Measurements from ENCODE around the gene HELZ2. TPM values are rescaled to one million over a fixed set of nuclear protein-coding genes. Genes with fewer than 3 reads are reported as not detected.

The HELZ2 gene
- total RNA-seq, 1 experiment from 2014 or later: 27.9 TPM

- Histone ChIP-seq H3K9me3 (ENCODE audit: control insufficient read depth, low read depth, low read length) (no peaks in the 10 kb centered on the region), H3K14ac (ENCODE audit: insufficient read depth, low read length) (no peak overlapping the region)
- no CpG with 5 or more reads among the region's 3 CpGs for WGBS (ENCODE audit: extremely low coverage, insufficient read length, low lambda C conversion rate)
Observed at GRCh38 chr20:63525185-63525584, 48.9 kb downstream of the HELZ2 start.

More at GRCh38 chr20:63525185-63525584, 48.9 kb downstream of the HELZ2 start:
- no peak overlapping the region for H2BK120ac ChIP-seq (ENCODE audit: low read depth, low read length, poor library complexity, severe bottlenecking)
- no peaks in the 10 kb centered on the region for H4K20me1 ChIP-seq (ENCODE audit: control insufficient read depth, insufficient read depth, insufficient read length)
- no peak overlapping the region for H4K91ac ChIP-seq (ENCODE audit: insufficient read length, low read depth, low read length)
- peak overlapping the region in 1 of 3 experiments; percentile 92; a peak in 2 of 7 replicates for H3K27ac Mint-ChIP-seq
- no peak overlapping the region for H3T11ph ChIP-seq (ENCODE audit: low read length)
- H2BK20ac ChIP-seq (ENCODE audit: low read depth, low read length, poor library complexity, severe bottlenecking): no peak overlapping the region
- H2BK12ac ChIP-seq (ENCODE audit: insufficient read length, low read depth, low read length): no peak overlapping the region
- H3K79me1 ChIP-seq (ENCODE audit: insufficient read depth, low read depth, low read length, poor library complexity, severe bottlenecking): peaks cover 4% of the 10 kb centered on the region
- no peak overlapping the region for H3K9ac ChIP-seq (ENCODE audit: extremely low read depth, insufficient read length, low read length)
- H3K4me3 Mint-ChIP-seq: no peak overlapping the region
- no peak overlapping the region for H2BK15ac ChIP-seq (ENCODE audit: low read depth, low read length)
- H3K4me1 ChIP-seq (ENCODE audit: insufficient read depth, low read length): no peaks in the 10 kb centered on the region
- no peak overlapping the region for H3K18ac ChIP-seq (ENCODE audit: insufficient read length, low read depth, low read length)
- TF ChIP-seq CTCF (conservative IDR thresholded peaks at IDR 0.05): no peak
- DNase-seq: no peak
- no peak overlapping the region for H4K8ac ChIP-seq (replicated peaks; ENCODE audit: insufficient read length, low read depth, low read length)
- peaks cover 20 to 29% (median 21%) of the 10 kb centered on the region in 3 experiments; a peak in 6 of 7 replicates for H3K36me3 Mint-ChIP-seq (ENCODE audit: insufficient read depth in 1 of 3, low read depth in 3 of 3)
- peaks cover 4% of the 10 kb centered on the region for H3K23me2 ChIP-seq (ENCODE audit: insufficient read length, low read depth, low read length, poor library complexity, severe bottlenecking)
- H4K5ac ChIP-seq (ENCODE audit: insufficient read length, low read depth, low read length): no peak overlapping the region
- H3K9me3 Mint-ChIP-seq: peaks cover 7 to 13% of the 10 kb centered on the region in 2 experiments; a peak in 4 of 5 replicates
- no peak overlapping the region for H2AFZ ChIP-seq (ENCODE audit: low read length)
- no peaks in the 10 kb centered on the region for H3K27me3 ChIP-seq (ENCODE audit: insufficient read depth, low read length)
- H3K79me2 ChIP-seq (ENCODE audit: insufficient read depth, low read length): no peaks in the 10 kb centered on the region; the same call in 1 of the 2 replicates
- H3K27me3 Mint-ChIP-seq (ENCODE audit: low read depth): peaks cover 3% of the 10 kb centered on the region
- peaks cover 2 to 10% of the 10 kb centered on the region in 2 experiments; a peak in 3 of 4 replicates for H3K4me1 Mint-ChIP-seq
- no peak overlapping the region for H2BK5ac ChIP-seq (ENCODE audit: insufficient read length, low read length)
- no peak overlapping the region for H3K56ac ChIP-seq (ENCODE audit: insufficient read length, low read depth, low read length)
- no peak overlapping the region for H3K4ac ChIP-seq (ENCODE audit: low read depth, low read length)
- no peak overlapping the region for H2AK5ac ChIP-seq (ENCODE audit: insufficient read length, low read length)
- H3K23ac ChIP-seq (ENCODE audit: insufficient read length, low read depth, low read length): no peak overlapping the region
- no peak overlapping the region for H3K27ac ChIP-seq (ENCODE audit: insufficient read length, low read depth, low read length)
- H3K4me2 ChIP-seq (ENCODE audit: insufficient read depth, insufficient read length, low read length): no peak overlapping the region

Other genes starting within 250 kb of the HELZ2 start
- gene CHRNA4, start 212.9 kb downstream of the HELZ2 start, total RNA-seq (2021): 1.1 and 2.5 TPM in 2 replicates
- gene KCNQ2, start 101.6 kb downstream of the HELZ2 start, total RNA-seq (2021): 69.2 and 71.5 TPM in 2 replicates
- 25.8 and 27.4 TPM in 2 replicates for gene EEF1A2, start 75.2 kb downstream of the HELZ2 start, total RNA-seq (2021)
- 149 and 153 TPM in 2 replicates for gene PPDPF, start 53.5 kb downstream of the HELZ2 start, total RNA-seq (2021)
- gene PTK6, start 36.9 kb downstream of the HELZ2 start, total RNA-seq (2021): 0.44 and 0.46 TPM in 2 replicates
- gene SRMS, start 26.5 kb downstream of the HELZ2 start, total RNA-seq (2021): 0.70 and 0.79 TPM in 2 replicates
- 2.5 and 2.7 TPM in 2 replicates for gene FNDC11, start 20.1 kb downstream of the HELZ2 start, total RNA-seq (2021)
- 14.3 and 14.8 TPM in 2 replicates for gene GMEB2, start 52.9 kb upstream of the HELZ2 start, total RNA-seq (2021)
- gene STMN3, start 79.2 kb upstream of the HELZ2 start, total RNA-seq (2021): 54.0 and 58.4 TPM in 2 replicates
- gene RTEL1, start 84.1 kb upstream of the HELZ2 start, total RNA-seq (2021): 33.4 and 36.5 TPM in 2 replicates
- 0.86 TPM in 1 of 2 replicates, not detected in the other for gene TNFRSF6B, start 122.4 kb upstream of the HELZ2 start, total RNA-seq (2021)
- gene ARFRP1, start 133.7 kb upstream of the HELZ2 start, total RNA-seq (2021): 39.5 and 42.7 TPM in 2 replicates
- 25.5 and 27.6 TPM in 2 replicates for gene ZGPAT, start 133.8 kb upstream of the HELZ2 start, total RNA-seq (2021)
- gene LIME1, start 162.4 kb upstream of the HELZ2 start, total RNA-seq (2021): 12.8 and 13.5 TPM in 2 replicates
- 37.9 and 43.9 TPM in 2 replicates for gene SLC2A4RG, start 165.5 kb upstream of the HELZ2 start, total RNA-seq (2021)